Glutamatergic neuron (in vitro differentiated cells): ENCODE results near the gene EDNRA. TPM values are rescaled to one million over a fixed set of nuclear protein-coding genes. Genes with fewer than 3 reads are reported as not detected.

Experiments used
- DNase-seq: peaks from one replicate; pipeline ENCODE4 v3.0.0; 2022
- H3K27ac Mint-ChIP-seq: one replicate; pipeline ENCODE4 v1.8.0; 2020; ENCODE audit warnings: mild to moderate bottlenecking, mixed read lengths, inconsistent platforms; ENCODE audit not compliant: unreplicated experiment
- H3K27me3 Mint-ChIP-seq: one replicate; pipeline ENCODE4 v1.8.0; 2020; ENCODE audit warnings: mild to moderate bottlenecking, moderate library complexity, mixed read lengths, inconsistent platforms; ENCODE audit not compliant: unreplicated experiment
- H3K36me3 Mint-ChIP-seq: one replicate; pipeline ENCODE4 v1.8.0; 2020; ENCODE audit warnings: mild to moderate bottlenecking, mixed read lengths, inconsistent platforms; ENCODE audit not compliant: unreplicated experiment
- H3K4me1 Mint-ChIP-seq: one replicate; pipeline ENCODE4 v1.8.0; 2020; ENCODE audit warnings: mild to moderate bottlenecking, low read depth, mixed read lengths, inconsistent platforms; ENCODE audit not compliant: unreplicated experiment
- H3K4me3 Mint-ChIP-seq: one replicate; pipeline ENCODE4 v1.8.0; 2020; ENCODE audit warnings: mild to moderate bottlenecking, mixed read lengths, inconsistent platforms; ENCODE audit not compliant: unreplicated experiment
- H3K9me3 Mint-ChIP-seq: one replicate; pipeline ENCODE4 v1.8.0; 2020; ENCODE audit warnings: mild to moderate bottlenecking, moderate library complexity, mixed read lengths, inconsistent platforms; ENCODE audit not compliant: unreplicated experiment
- total RNA-seq: library from RNA; stranded (reverse); fragmentation: NEBNext Ultra II Directional; extraction: Animal tissue kit (Norgen Biotek cat#: 25700); gene quantifications from one replicate; pipeline ENCODE4 v1.2.1, GENCODE V29; 2021; ENCODE audit not compliant: unreplicated experiment
- TF ChIP-seq, protein P1 (sequence below): fragments of 200-600 bp; sonication (generic); IDR thresholded peaks from one replicate; pipeline ENCODE4 v1.5.0; 2021; ENCODE audit not compliant: partially characterized antibody, unreplicated experiment

Gene EDNRA
- total RNA-seq, 1 donor from 2014 or later: not detected

DNA sequence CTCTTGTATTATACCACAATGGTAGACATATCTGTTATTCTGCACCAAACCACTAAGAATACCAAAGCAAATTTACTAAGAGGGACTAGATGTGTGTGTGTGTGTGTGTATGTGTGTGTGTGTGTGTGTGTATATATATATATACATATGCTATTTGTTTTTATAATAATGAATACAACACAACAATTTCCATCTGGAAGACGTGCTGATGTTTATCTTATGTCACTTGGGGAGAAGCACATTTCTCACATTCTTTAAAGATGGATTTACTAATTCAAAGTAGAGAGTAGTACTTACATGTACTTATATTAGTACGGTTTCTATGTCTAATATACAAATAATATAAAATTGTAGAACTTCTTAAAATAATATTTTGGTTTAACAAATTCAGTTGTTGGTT is 52.0 kb downstream of the EDNRA start:
- Mint-ChIP-seq H3K4me1 (no peaks in the 10 kb centered on the region), H3K36me3 (no peaks in the 10 kb centered on the region), H3K9me3 (no peaks in the 10 kb centered on the region), H3K27me3 (no peaks in the 10 kb centered on the region), H3K4me3 (no peak overlapping the region), H3K27ac (no peak overlapping the region)
- no peak for DNase-seq
- TF ChIP-seq, protein P1, sequence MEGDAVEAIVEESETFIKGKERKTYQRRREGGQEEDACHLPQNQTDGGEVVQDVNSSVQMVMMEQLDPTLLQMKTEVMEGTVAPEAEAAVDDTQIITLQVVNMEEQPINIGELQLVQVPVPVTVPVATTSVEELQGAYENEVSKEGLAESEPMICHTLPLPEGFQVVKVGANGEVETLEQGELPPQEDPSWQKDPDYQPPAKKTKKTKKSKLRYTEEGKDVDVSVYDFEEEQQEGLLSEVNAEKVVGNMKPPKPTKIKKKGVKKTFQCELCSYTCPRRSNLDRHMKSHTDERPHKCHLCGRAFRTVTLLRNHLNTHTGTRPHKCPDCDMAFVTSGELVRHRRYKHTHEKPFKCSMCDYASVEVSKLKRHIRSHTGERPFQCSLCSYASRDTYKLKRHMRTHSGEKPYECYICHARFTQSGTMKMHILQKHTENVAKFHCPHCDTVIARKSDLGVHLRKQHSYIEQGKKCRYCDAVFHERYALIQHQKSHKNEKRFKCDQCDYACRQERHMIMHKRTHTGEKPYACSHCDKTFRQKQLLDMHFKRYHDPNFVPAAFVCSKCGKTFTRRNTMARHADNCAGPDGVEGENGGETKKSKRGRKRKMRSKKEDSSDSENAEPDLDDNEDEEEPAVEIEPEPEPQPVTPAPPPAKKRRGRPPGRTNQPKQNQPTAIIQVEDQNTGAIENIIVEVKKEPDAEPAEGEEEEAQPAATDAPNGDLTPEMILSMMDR: no peak

- Mint-ChIP-seq H3K9me3 (no peaks in the 10 kb centered on the region), H3K36me3 (no peaks in the 10 kb centered on the region), H3K27ac (no peak overlapping the region), H3K4me3 (no peak overlapping the region), H3K27me3 (no peaks in the 10 kb centered on the region), H3K4me1 (no peaks in the 10 kb centered on the region)
- TF ChIP-seq, protein P1: no peak
- DNase-seq: no peak
Measured at GRCh38 chr4:147533331-147533730, 52.4 kb downstream of the EDNRA start.

DNA sequence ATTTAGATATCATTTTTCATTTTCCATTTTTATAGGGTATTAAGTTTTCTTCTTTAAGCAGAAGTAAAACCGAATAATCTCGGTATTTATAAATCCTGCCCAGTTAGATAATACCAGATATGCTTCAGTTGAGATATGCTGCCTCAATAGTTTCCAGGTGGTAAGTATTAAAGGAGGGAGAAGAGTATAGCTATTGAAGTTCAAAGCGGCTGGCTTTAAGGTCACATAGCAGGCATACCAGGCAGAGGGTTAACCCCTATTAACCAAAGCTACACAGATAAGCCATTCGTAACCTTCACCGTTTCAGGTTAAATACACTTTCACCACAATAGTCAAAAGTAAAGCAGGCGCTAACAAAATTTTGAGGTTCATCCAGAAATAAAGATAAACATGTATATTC is 54.2 kb downstream of the EDNRA start:
- no peaks in the 10 kb centered on the region for H3K4me1 Mint-ChIP-seq
- no peaks in the 10 kb centered on the region for H3K27me3 Mint-ChIP-seq
- DNase-seq: no peak
- H3K4me3 Mint-ChIP-seq: no peak overlapping the region
- no peaks in the 10 kb centered on the region for H3K36me3 Mint-ChIP-seq
- no peaks in the 10 kb centered on the region for H3K9me3 Mint-ChIP-seq
- TF ChIP-seq, protein P1: no peak
- H3K27ac Mint-ChIP-seq: no peak overlapping the region

- Mint-ChIP-seq H3K4me3 (no peak overlapping the region), H3K9me3 (no peaks in the 10 kb centered on the region), H3K4me1 (no peaks in the 10 kb centered on the region), H3K27me3 (no peaks in the 10 kb centered on the region), H3K36me3 (no peaks in the 10 kb centered on the region), H3K27ac (no peak overlapping the region)
- no peak for DNase-seq
- TF ChIP-seq, protein P1: no peak
Measured at GRCh38 chr4:147538711-147539110, 57.8 kb downstream of the EDNRA start.

DNA sequence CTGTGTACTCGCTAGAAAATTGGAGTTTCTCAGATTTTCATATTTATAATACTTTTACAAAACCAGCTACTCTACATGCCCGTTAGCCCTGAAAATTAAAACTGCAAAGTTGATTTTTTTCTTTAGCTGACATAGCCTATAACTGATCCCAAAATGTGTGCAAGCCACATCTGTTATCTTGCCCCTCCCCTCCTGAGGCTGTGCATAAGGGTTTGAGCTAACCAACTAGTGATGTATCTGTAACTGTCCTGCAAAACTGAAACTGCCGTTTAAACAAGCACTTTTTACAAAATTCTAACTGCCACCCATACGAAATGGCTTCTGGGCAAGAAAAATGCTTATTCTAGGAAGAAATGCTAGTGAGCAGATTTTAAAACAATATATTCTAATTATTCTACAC is 59.1 kb downstream of the EDNRA start:
- Mint-ChIP-seq H3K4me1 (no peaks in the 10 kb centered on the region), H3K27ac (no peak overlapping the region), H3K27me3 (no peaks in the 10 kb centered on the region), H3K4me3 (no peak overlapping the region), H3K36me3 (no peaks in the 10 kb centered on the region), H3K9me3 (no peaks in the 10 kb centered on the region)
- TF ChIP-seq, protein P1: no peak
- DNase-seq: no peak
